Measurements from ENCODE around the gene PHYKPL. TPM values are rescaled to one million over a fixed set of nuclear protein-coding genes. Genes with fewer than 3 reads are reported as not detected.

The PHYKPL gene
- total RNA-seq, 1 experiment from 2014 or later: 41.7 TPM

GRCh38 chr5:178203670-178204181, 28.9 kb downstream of the PHYKPL start:
- ATAC-seq: peak; percentile 18
- TF ChIP-seq ZNF317 (CRISPR knock-in tag; IDR thresholded peaks at IDR 0.05; ENCODE audit: borderline replicate concordance, low read depth) (no peak), AFF4 (CRISPR knock-in tag; IDR thresholded peaks at IDR 0.05; ENCODE audit: borderline replicate concordance) (no peak), TCF7 (CRISPR knock-in tag; IDR thresholded peaks at IDR 0.05; ENCODE audit: low read depth) (no peak), E2F4 (CRISPR knock-in tag; IDR thresholded peaks at IDR 0.05; ENCODE audit: borderline replicate concordance, low read depth) (no peak), ZMAT4 (CRISPR knock-in tag; IDR thresholded peaks at IDR 0.05) (no peak), ATF2 (CRISPR knock-in tag; IDR thresholded peaks at IDR 0.05; ENCODE audit: borderline replicate concordance, low read depth) (no peak), EMX1 (CRISPR knock-in tag; IDR thresholded peaks at IDR 0.05) (no peak), IRF1 (CRISPR knock-in tag; IDR thresholded peaks at IDR 0.05) (no peak), ZNF423 (CRISPR knock-in tag; IDR thresholded peaks at IDR 0.05) (no peak), NFE2L1 (CRISPR knock-in tag; IDR thresholded peaks at IDR 0.05) (no peak), SMAD3 (CRISPR knock-in tag; IDR thresholded peaks at IDR 0.05; ENCODE audit: borderline replicate concordance) (no peak), TP53 (CRISPR knock-in tag; IDR thresholded peaks at IDR 0.05) (no peak), MLX (CRISPR knock-in tag; IDR thresholded peaks at IDR 0.05) (no peak), ZNF416 (CRISPR knock-in tag; IDR thresholded peaks at IDR 0.05) (no peak), JUN (CRISPR knock-in tag; IDR thresholded peaks at IDR 0.05) (no peak), FOXP1 (CRISPR knock-in tag; IDR thresholded peaks at IDR 0.05; ENCODE audit: borderline replicate concordance) (no peak), JAZF1 (CRISPR knock-in tag; IDR thresholded peaks at IDR 0.05) (no peak), NR1H2 (CRISPR knock-in tag; IDR thresholded peaks at IDR 0.05) (no peak)
- TF ChIP-seq, protein P1, sequence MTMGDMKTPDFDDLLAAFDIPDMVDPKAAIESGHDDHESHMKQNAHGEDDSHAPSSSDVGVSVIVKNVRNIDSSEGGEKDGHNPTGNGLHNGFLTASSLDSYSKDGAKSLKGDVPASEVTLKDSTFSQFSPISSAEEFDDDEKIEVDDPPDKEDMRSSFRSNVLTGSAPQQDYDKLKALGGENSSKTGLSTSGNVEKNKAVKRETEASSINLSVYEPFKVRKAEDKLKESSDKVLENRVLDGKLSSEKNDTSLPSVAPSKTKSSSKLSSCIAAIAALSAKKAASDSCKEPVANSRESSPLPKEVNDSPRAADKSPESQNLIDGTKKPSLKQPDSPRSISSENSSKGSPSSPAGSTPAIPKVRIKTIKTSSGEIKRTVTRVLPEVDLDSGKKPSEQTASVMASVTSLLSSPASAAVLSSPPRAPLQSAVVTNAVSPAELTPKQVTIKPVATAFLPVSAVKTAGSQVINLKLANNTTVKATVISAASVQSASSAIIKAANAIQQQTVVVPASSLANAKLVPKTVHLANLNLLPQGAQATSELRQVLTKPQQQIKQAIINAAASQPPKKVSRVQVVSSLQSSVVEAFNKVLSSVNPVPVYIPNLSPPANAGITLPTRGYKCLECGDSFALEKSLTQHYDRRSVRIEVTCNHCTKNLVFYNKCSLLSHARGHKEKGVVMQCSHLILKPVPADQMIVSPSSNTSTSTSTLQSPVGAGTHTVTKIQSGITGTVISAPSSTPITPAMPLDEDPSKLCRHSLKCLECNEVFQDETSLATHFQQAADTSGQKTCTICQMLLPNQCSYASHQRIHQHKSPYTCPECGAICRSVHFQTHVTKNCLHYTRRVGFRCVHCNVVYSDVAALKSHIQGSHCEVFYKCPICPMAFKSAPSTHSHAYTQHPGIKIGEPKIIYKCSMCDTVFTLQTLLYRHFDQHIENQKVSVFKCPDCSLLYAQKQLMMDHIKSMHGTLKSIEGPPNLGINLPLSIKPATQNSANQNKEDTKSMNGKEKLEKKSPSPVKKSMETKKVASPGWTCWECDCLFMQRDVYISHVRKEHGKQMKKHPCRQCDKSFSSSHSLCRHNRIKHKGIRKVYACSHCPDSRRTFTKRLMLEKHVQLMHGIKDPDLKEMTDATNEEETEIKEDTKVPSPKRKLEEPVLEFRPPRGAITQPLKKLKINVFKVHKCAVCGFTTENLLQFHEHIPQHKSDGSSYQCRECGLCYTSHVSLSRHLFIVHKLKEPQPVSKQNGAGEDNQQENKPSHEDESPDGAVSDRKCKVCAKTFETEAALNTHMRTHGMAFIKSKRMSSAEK (CRISPR knock-in tag; IDR thresholded peaks at IDR 0.05; ENCODE audit: borderline replicate concordance): no peak
- Mint-ChIP-seq H3K9me3 (no peaks in the 10 kb centered on the region), H3K4me1 (peaks cover 28% of the 10 kb centered on the region), H3K27ac (no peak overlapping the region), H3K36me3 (peaks cover 37% of the 10 kb centered on the region), H3K4me3 (peak overlapping the region; percentile 96), H3K27me3 (ENCODE audit: low read depth) (peaks cover 17% of the 10 kb centered on the region)
- CTCF ChIA-PET: interaction anchor here (0.8 to 1.5 kb wide), 6 partner anchors 21 to 128 kb away, joined by 3 to 13 read pairs (median 7); partner anchors contain the start of genes NHP2 and PHYKPL
- no peak for DNase-seq (ENCODE audit: low spot score)
- POLR2A ChIA-PET: interaction anchor here (0.7 to 1.5 kb wide), 20 partner anchors 10 to 239 kb away, joined by 3 to 67 read pairs (median 4); partner anchors contain the start of gene NHP2

Measured in WTC11 (cell line).